Ovary (tissue), 9 donors: ENCODE data around the gene ZKSCAN3. TPM values are rescaled to one million over a fixed set of nuclear protein-coding genes. Genes with fewer than 3 reads are reported as not detected.
"Not testable (repeated sequence)": the region's sequence is repeated elsewhere in the genome, so short reads cannot be mapped to it uniquely, and the experiment has no call there.

Experiments used
- DNase-seq, 5 donors: peaks; one replicate each; pipeline ENCODE4 v3.0.0-alpha.2; 2019 to 2020
- H3K27ac ChIP-seq, 2 donors: fragments of 200-600 bp; one replicate each; pipeline versions ENCODE4 v1.5.1 to v1.8.0; 2019 to 2022
- H3K27me3 ChIP-seq: fragments of 200-600 bp; one replicate; pipeline ENCODE4 v1.8.0; 2022
- H3K36me3 ChIP-seq: fragments of 200-600 bp; sonication (generic); one replicate; pipeline ENCODE4 v1.5.1; 2019
- H3K4me1 ChIP-seq: one replicate; pipeline ENCODE4 v1.8.1; 2013; ENCODE audit warnings: mild to moderate bottlenecking, moderate library complexity; ENCODE audit not compliant: insufficient read depth
- H3K4me3 ChIP-seq: fragments of 200-600 bp; sonication (generic); one replicate; pipeline ENCODE4 v1.5.1; 2017
- H3K9me3 ChIP-seq, 2 donors: fragments of 200-600 bp in 1 of 2; sonication (generic) in 1 of 2; one replicate each; pipeline versions ENCODE4 v1.5.1 to v1.8.1; 2013 to 2019; ENCODE audit warnings: mild to moderate bottlenecking in 1 of 2, moderate library complexity in 1 of 2
- EP300 ChIP-seq: sonication (generic); formaldehyde crosslinking; IDR thresholded peaks from one replicate; pipeline ENCODE4 v1.6.1; 2017; ENCODE audit warnings: antibody characterized with exemption
- POLR2A ChIP-seq: fragments of 450-650 bp; IDR thresholded peaks from one replicate; pipeline ENCODE4 v1.6.1; 2017; ENCODE audit warnings: antibody characterized with exemption, mild to moderate bottlenecking, moderate library complexity
- WGBS, 3 donors: extraction: QIAGEN DNeasy Blood & Tissue Kit in 1 of 3; methylation state at CpG; one replicate each; pipeline versions ENCODE4 v1.1.5 to v1.1.7; 2013 to 2017; 5-methylcytosine and 5-hydroxymethylcytosine counted together
- intact Hi-C, 4 donors: fragments of 100-400 bp; cut with DNase I; formaldehyde crosslinking; loops; one replicate each; pipeline versions ENCODE4 v1.11.0 to v1.15.1; 2022 to 2023
- polyA plus RNA-seq, 2 donors: library from polyadenylated mRNA; stranded (reverse); fragments of 200-250 nt in 1 of 2; fragments of 350-450 nt in 1 of 2; fragmentation: Illumina TruSeq in 1 of 2; extraction: RNeasy Lipid Tissue Mini Kit (QIAGEN cat#74804) in 1 of 2; gene quantifications; one replicate each; pipeline ENCODE4 v1.2.3, GENCODE V29; 2013 to 2014
- total RNA-seq, 7 donors: library from RNA; depleted of rRNA in 2 of 7; stranded (reverse); fragments of >200 nt in 2 of 7; fragmentation: NEBNext Ultra II Directional in 3 of 7; extraction: Animal tissue kit (Norgen Biotek cat#: 25700) in 3 of 7; gene quantifications; one replicate each; pipeline versions ENCODE4 v1.1.0 to v1.2.4, GENCODE V29; 2016 to 2023
- TF ChIP-seq, protein P1 (sequence below), 3 donors: fragments of 450-650 bp in 2 of 3; fragments of 200-600 bp in 1 of 3; IDR thresholded peaks; one replicate each; pipeline versions ENCODE4 v1.5.1 to v1.8.0; 2016 to 2022; ENCODE audit warnings: antibody characterized with exemption in 3 of 3, mild to moderate bottlenecking in 1 of 3
- donor health status: DM: no; HTN: no; CAD: no; lungs with moderate emphysema.
- donor health status: DM: no; HTN: no; CAD: no.
- donor health status: Bipolar disorder and iron deficiency.
- donor health status: DM: yes; HTN: yes; CAD: no.
- donor health status: DM: no; HTN: no; CAD: no.
- donor health status: DM: yes; HTN: yes; CAD: no.

The ZKSCAN3 gene
- total and polyA plus RNA-seq, 9 donors, result 2.0 to 8.2 (median 6.1) TPM

- DNase-seq, result no peak
These were observed 51.4 kb downstream of the ZKSCAN3 start for GRCh38 chr6:28401172-28401571.

DNA sequence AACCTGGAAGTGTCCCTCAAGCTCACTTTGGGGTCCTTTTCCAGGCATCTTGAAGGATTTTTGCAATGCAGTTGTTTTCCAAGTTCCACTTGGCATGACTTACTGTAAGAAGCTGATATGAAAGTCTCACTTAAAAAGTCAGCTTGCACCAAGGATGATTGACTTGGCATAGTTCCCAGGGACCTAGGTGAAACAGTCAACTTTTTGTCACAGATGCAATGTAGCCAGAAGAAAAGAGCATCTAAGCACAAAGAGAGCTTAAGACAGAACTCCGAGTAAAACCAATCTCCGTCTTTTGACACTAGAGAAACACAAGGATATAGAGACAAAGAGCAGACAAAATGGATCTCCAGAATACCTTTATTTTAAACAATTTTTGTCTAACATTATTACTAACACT, 52.5 kb downstream of the ZKSCAN3 start:
- 31 to 86% (median 61%) methylated on average over 2 of the region's 2 CpGs for WGBS, 3 donors
- DNase-seq, result no peak
- TF ChIP-seq EP300, result no peak
- TF ChIP-seq POLR2A, result no peak
- TF ChIP-seq, protein P1, sequence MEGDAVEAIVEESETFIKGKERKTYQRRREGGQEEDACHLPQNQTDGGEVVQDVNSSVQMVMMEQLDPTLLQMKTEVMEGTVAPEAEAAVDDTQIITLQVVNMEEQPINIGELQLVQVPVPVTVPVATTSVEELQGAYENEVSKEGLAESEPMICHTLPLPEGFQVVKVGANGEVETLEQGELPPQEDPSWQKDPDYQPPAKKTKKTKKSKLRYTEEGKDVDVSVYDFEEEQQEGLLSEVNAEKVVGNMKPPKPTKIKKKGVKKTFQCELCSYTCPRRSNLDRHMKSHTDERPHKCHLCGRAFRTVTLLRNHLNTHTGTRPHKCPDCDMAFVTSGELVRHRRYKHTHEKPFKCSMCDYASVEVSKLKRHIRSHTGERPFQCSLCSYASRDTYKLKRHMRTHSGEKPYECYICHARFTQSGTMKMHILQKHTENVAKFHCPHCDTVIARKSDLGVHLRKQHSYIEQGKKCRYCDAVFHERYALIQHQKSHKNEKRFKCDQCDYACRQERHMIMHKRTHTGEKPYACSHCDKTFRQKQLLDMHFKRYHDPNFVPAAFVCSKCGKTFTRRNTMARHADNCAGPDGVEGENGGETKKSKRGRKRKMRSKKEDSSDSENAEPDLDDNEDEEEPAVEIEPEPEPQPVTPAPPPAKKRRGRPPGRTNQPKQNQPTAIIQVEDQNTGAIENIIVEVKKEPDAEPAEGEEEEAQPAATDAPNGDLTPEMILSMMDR (IDR thresholded peaks at IDR 0.05), result no peak
- no peaks in the 10 kb centered on the region for H3K9me3 ChIP-seq
- no peak overlapping the region for H3K4me3 ChIP-seq
- H3K36me3 ChIP-seq, result no peaks in the 10 kb centered on the region
- peaks cover 5% of the 10 kb centered on the region for H3K4me1 ChIP-seq
- H3K27me3 ChIP-seq, result no peaks in the 10 kb centered on the region
- no peak overlapping the region for H3K27ac ChIP-seq
- intact Hi-C loops, result no loop called here

More at GRCh38 chr6:28401172-28401571, 51.4 kb downstream of the ZKSCAN3 start:
- TF ChIP-seq, protein P1 (IDR thresholded peaks at IDR 0.05), result no peak
- TF ChIP-seq POLR2A (no peak), EP300 (no peak)
- Histone ChIP-seq H3K4me1 (peaks cover 5% of the 10 kb centered on the region), H3K36me3 (no peaks in the 10 kb centered on the region), H3K27ac (no peak overlapping the region), H3K27me3 (no peaks in the 10 kb centered on the region), H3K4me3 (no peak overlapping the region), H3K9me3 (no peaks in the 10 kb centered on the region)
- WGBS, 3 donors, result 71 to 85% (median 84%) methylated on average over 1 of the region's 1 CpG
- intact Hi-C loops, result no loop called here

DNA sequence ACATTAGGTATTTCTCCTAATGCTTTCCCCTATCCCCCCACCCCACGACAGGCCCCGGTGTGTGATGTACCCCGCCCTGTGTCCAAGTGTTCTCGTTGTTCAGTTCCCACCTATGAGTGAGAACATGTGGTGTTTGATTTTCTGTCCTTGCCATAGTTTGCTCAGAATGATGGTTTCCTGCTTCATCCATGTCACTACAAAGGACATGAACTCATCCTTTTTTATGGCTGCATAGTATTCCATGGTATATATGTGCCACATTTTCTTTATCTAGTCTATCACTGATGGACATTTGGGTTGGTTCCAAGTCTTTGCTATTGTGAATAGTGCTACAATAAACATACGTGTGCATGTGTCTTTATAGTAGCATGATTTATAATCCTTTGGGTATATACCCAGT, 54.2 kb downstream of the ZKSCAN3 start:
- H3K9me3 ChIP-seq, H3K36me3 ChIP-seq, H3K27me3 ChIP-seq, H3K4me3 ChIP-seq, H3K27ac ChIP-seq, DNase-seq, intact Hi-C loops, H3K4me1 ChIP-seq: not testable (repeated sequence)
- WGBS, 3 donors, result 76 to 93% (median 89%) methylated on average over 5 of the region's 5 CpGs

GRCh38 chr6:28407401-28407800, 57.7 kb downstream of the ZKSCAN3 start:
- Histone ChIP-seq H3K4me1 (no peaks in the 10 kb centered on the region), H3K27me3 (no peaks in the 10 kb centered on the region), H3K27ac (no peak overlapping the region), H3K4me3 (no peak overlapping the region), H3K36me3 (no peaks in the 10 kb centered on the region), H3K9me3 (no peaks in the 10 kb centered on the region)
- TF ChIP-seq POLR2A (no peak), EP300 (no peak)
- TF ChIP-seq, protein P1 (IDR thresholded peaks at IDR 0.05), result no peak
- 36 to 51% (median 48%) methylated on average over 2 of the region's 2 CpGs for WGBS, 3 donors
- intact Hi-C loops, result no loop called here
- DNase-seq, result no peak

DNA sequence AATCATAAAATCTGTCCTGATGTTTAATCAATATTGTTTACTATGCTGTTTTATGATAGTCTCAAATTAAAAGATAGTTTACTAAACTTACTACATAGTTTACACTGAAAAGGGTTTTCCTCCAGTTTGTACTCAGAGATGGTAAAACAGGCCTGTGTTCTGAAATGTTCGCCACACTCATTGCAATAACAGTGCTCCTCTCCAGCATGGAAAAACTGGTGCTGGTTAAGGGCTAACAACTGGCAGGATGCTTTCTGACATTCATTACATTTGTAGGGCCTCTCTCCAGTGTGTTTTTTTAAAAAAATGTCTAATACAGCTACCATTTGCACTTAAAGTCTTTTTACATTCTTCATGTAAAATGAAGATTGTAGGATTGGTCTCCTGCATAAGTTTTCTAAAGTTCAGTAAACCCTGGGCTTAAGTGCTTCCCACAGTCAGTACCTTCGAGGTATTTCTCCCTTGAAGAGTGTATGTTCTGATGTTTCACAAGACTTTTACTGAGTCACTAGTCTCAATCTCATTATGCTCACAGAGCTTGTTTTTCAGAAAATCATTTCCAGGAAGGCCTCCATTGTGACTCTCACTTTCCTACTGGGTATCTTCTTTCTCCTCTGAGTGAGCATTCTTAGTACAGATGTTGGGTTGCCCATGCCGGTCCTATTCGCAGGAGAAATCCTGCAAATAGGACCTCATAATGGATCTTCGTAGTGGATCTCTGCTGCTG, 58.5 kb downstream of the ZKSCAN3 start:
- TF ChIP-seq EP300, result no peak
- no peak for TF ChIP-seq POLR2A
- TF ChIP-seq, protein P1 (IDR thresholded peaks at IDR 0.05), result no peak
- H3K36me3 ChIP-seq, result no peaks in the 10 kb centered on the region
- no peaks in the 10 kb centered on the region for H3K9me3 ChIP-seq
- H3K4me1 ChIP-seq, result no peaks in the 10 kb centered on the region
- H3K4me3 ChIP-seq, result no peak overlapping the region
- intact Hi-C loops, result no loop called here
- 74 to 92% (median 92%) methylated on average over 5 of the region's 5 CpGs for WGBS, 3 donors
- DNase-seq, result no peak
- no peak overlapping the region for H3K27ac ChIP-seq
- no peaks in the 10 kb centered on the region for H3K27me3 ChIP-seq
